SK-N-SH (cell line): ENCODE measurements around the gene RMND1. TPM values are rescaled to one million over a fixed set of nuclear protein-coding genes. Genes with fewer than 3 reads are reported as not detected.

ENCODE experiments used
- CTCF ChIA-PET: fragments of 300-600, 350-600 bp; formaldehyde crosslinking; extraction: SDS; loops from one replicate; lab custom pipeline; 2021; lab: Yijun Ruan, JAX
- POLR2A ChIA-PET: fragments of 350-600 bp; sonication (Branson Sonifier 250); formaldehyde crosslinking; extraction: SDS; loops from one replicate; lab custom pipeline; 2020; ENCODE audit warnings: antibody characterized with exemption, inconsistent platforms; lab: Yijun Ruan, JAX
- DNase-seq: peaks from one replicate; pipeline ENCODE4 v3.0.0; 2012
- H2AFZ ChIP-seq: fragments of 200-600 bp; sonication (generic); 2 replicates; pipeline ENCODE4 v1.8.1; 2016; ENCODE audit warnings: antibody characterized with exemption, mild to moderate bottlenecking, low read depth
- H3F3A ChIP-seq: fragments of 200-600 bp; sonication (generic); replicated peaks from 2 replicates; pipeline ENCODE3; 2016; ENCODE audit warnings: antibody characterized with exemption, mild to moderate bottlenecking; ENCODE audit not compliant: insufficient read depth
- H3K27ac ChIP-seq, 2 experiments: fragments of 200-500 bp in 1 of 2; fragments of 200-600 bp in 1 of 2; sonication (Bioruptor generic) in 1 of 2; sonication (generic), shearing (Covaris generic) in 1 of 2; 2 replicates each; pipeline versions ENCODE4 v1.5.1 to v1.6.1; 2014 to 2016; ENCODE audit warnings: low read depth in 2 of 2, inconsistent platforms in 1 of 2, low read length in 1 of 2, mild to moderate bottlenecking in 1 of 2, mixed read lengths in 1 of 2
- H3K27me3 ChIP-seq: fragments of 200-600 bp; sonication (generic), shearing (Covaris generic); 2 replicates; pipeline ENCODE4 v1.6.1; 2016; ENCODE audit warnings: mixed run types; ENCODE audit not compliant: insufficient read depth
- H3K36me3 ChIP-seq, 2 experiments: fragments of 200-500 bp in 1 of 2; fragments of 200-600 bp in 1 of 2; sonication (Bioruptor generic) in 1 of 2; sonication (generic) in 1 of 2; replicated peaks in 1 of 2; 2 replicates each; pipeline versions ENCODE3 to v1.5.1; 2014 to 2016; ENCODE audit warnings: low read length in 1 of 2, mild to moderate bottlenecking in 1 of 2; ENCODE audit not compliant: insufficient read depth in 2 of 2, control insufficient read depth in 1 of 2
- H3K4me1 ChIP-seq, 2 experiments: fragments of 200-500 bp in 1 of 2; fragments of 200-600 bp in 1 of 2; sonication (Bioruptor generic) in 1 of 2; sonication (generic), shearing (Covaris generic) in 1 of 2; 2 replicates each; pipeline versions ENCODE4 v1.5.1 to v1.6.1; 2014 to 2016; ENCODE audit warnings: low read depth in 1 of 2, low read length in 1 of 2, mixed run types in 1 of 2; ENCODE audit not compliant: insufficient read depth in 2 of 2, control insufficient read depth in 1 of 2
- H3K4me2 ChIP-seq: fragments of 200-600 bp; sonication (generic), shearing (Covaris generic); 2 replicates; pipeline ENCODE4 v1.6.1; 2017; ENCODE audit warnings: mixed run types
- H3K4me3 ChIP-seq, 2 experiments: fragments of 200-500 bp in 1 of 2; fragments of 200-600 bp in 1 of 2; sonication (Bioruptor generic) in 1 of 2; sonication (generic), shearing (Covaris generic) in 1 of 2; 2 replicates each; pipeline versions ENCODE4 v1.5.1 to v1.8.1; 2014 to 2016; ENCODE audit warnings: low read depth in 2 of 2, inconsistent platforms in 1 of 2, low read length in 1 of 2, mild to moderate bottlenecking in 1 of 2, mixed read lengths in 1 of 2, moderate library complexity in 1 of 2
- H3K79me2 ChIP-seq: fragments of 200-600 bp; sonication (generic); 2 replicates; pipeline ENCODE4 v1.8.1; 2017; ENCODE audit warnings: mild to moderate bottlenecking; ENCODE audit not compliant: insufficient read depth
- H3K9ac ChIP-seq: fragments of 200-600 bp; sonication (generic); 2 replicates; pipeline ENCODE4 v1.6.1; 2017; ENCODE audit warnings: mixed run types
- H3K9me2 ChIP-seq: fragments of 200-600 bp; sonication (generic); 2 replicates; pipeline ENCODE4 v1.6.1; 2017; ENCODE audit warnings: mixed run types
- H3K9me3 ChIP-seq: fragments of 200-600 bp; sonication (generic); 2 replicates; pipeline ENCODE4 v1.6.1; 2017; ENCODE audit warnings: mixed run types, mild to moderate bottlenecking, moderate library complexity
- H4K20me1 ChIP-seq: fragments of 200-600 bp; sonication (generic); 2 replicates; pipeline ENCODE4 v1.6.1; 2017; ENCODE audit warnings: mild to moderate bottlenecking, mixed run types; ENCODE audit not compliant: insufficient read depth
- CHD2 ChIP-seq: fragments of 150-350 bp; IDR thresholded peaks from 2 replicates; pipeline ENCODE4 v1.6.1; 2018; ENCODE audit warnings: low read length; ENCODE audit not compliant: partially characterized antibody
- EP300 ChIP-seq, 2 experiments: IDR thresholded peaks; 2 replicates each; pipeline versions ENCODE4 v1.4.0 to v1.6.1; 2012; ENCODE audit warnings: borderline replicate concordance in 1 of 2, low read depth in 1 of 2, low read length in 1 of 2
- FOXJ3 ChIP-seq: sonication (generic); formaldehyde crosslinking; IDR thresholded peaks from 2 replicates; pipeline ENCODE4 v1.5.1; 2020; ENCODE audit warnings: mild to moderate bottlenecking, missing genetic modification reagents
- FOXM1 ChIP-seq: IDR thresholded peaks from 2 replicates; pipeline ENCODE4 v1.4.0; 2012; ENCODE audit warnings: low read depth, mild to moderate bottlenecking
- IRF3 ChIP-seq: fragments of 150-350 bp; IDR thresholded peaks from 2 replicates; pipeline ENCODE4 v1.6.1; 2016; ENCODE audit warnings: mild to moderate bottlenecking, low read depth, low read length
- MAX ChIP-seq: IDR thresholded peaks from 2 replicates; pipeline ENCODE4 v1.4.0; 2012; ENCODE audit warnings: low read depth
- MEF2A ChIP-seq: IDR thresholded peaks from 2 replicates; pipeline ENCODE4 v1.4.0; 2012; ENCODE audit warnings: low read depth, borderline replicate concordance
- MXI1 ChIP-seq: IDR thresholded peaks from 2 replicates; pipeline ENCODE4 v1.6.1; 2012; ENCODE audit warnings: mild to moderate bottlenecking, low read depth, low read length, improper control_type of control experiment
- NRF1 ChIP-seq: IDR thresholded peaks from 2 replicates; pipeline ENCODE4 v1.6.1; 2012; ENCODE audit warnings: low read depth, mild to moderate bottlenecking, low read length
- PBX3 ChIP-seq: IDR thresholded peaks from 2 replicates; pipeline ENCODE4; 2012
- POLR2AphosphoS5 ChIP-seq: IDR thresholded peaks from 2 replicates; pipeline ENCODE4 v1.6.1; 2012; ENCODE audit warnings: low read depth, low read length
- RAD21 ChIP-seq: IDR thresholded peaks from 2 replicates; pipeline ENCODE4 v1.6.1; 2012; ENCODE audit warnings: mild to moderate bottlenecking, low read length
- RFX5 ChIP-seq: IDR thresholded peaks from 2 replicates; pipeline ENCODE4 v1.6.1; 2012; ENCODE audit warnings: mild to moderate bottlenecking, improper control_type of control experiment, low read length
- RXRA ChIP-seq: IDR thresholded peaks from 2 replicates; pipeline ENCODE4 v1.4.0; 2012; ENCODE audit warnings: low read depth, mild to moderate bottlenecking, borderline replicate concordance
- TAF1 ChIP-seq: IDR thresholded peaks from 2 replicates; pipeline ENCODE4 v1.6.1; 2012; ENCODE audit warnings: low read depth, mild to moderate bottlenecking, low read length, moderate library complexity, borderline replicate concordance
- USF1 ChIP-seq: IDR thresholded peaks from 2 replicates; pipeline ENCODE4 v1.4.0; 2012; ENCODE audit warnings: low read depth, borderline replicate concordance
- USF2 ChIP-seq: fragments of 150-350 bp; IDR thresholded peaks from 2 replicates; pipeline ENCODE4 v1.6.1; 2017; ENCODE audit warnings: antibody characterized with exemption, low read length, low read depth, borderline replicate concordance
- YY1 ChIP-seq: IDR thresholded peaks from 2 replicates; pipeline ENCODE4 v1.4.0; 2012; ENCODE audit warnings: low read depth, mild to moderate bottlenecking
- ZBTB33 ChIP-seq: IDR thresholded peaks from 2 replicates; pipeline ENCODE4 v1.4.0; 2012; ENCODE audit warnings: low read depth, borderline replicate concordance
- WGBS: methylation state at CpG from one replicate; pipeline ENCODE4 v1.1.6; 2017; ENCODE audit warnings: low lambda C conversion rate; 5-methylcytosine and 5-hydroxymethylcytosine counted together
- polyA plus RNA-seq, 3 experiments: library from polyadenylated mRNA; depleted of rRNA; stranded (reverse); fragments of >200 nt; gene quantifications; 2 replicates each; pipeline ENCODE4 v1.2.3, GENCODE V29; 2012

Gene RMND1
- polyA plus RNA-seq, 1 of the 3 experiments (the other 2 are of a cell fraction), result 14.8 TPM

- peaks cover 15 to 18% of the 10 kb centered on the region in 2 experiments; a peak in 3 of 4 replicates for H3K4me1 ChIP-seq
- WGBS, result 84% methylated on average over 5 of the region's 5 CpGs
- H3K27ac ChIP-seq, result no peak overlapping the region
- no peak overlapping the region for H3K4me3 ChIP-seq
- H3K79me2 ChIP-seq, result peaks cover 83% of the 10 kb centered on the region
- no peak for DNase-seq
- H3K9ac ChIP-seq, result no peak overlapping the region
- no peaks in the 10 kb centered on the region for H3K9me2 ChIP-seq
- no peaks in the 10 kb centered on the region for H3K9me3 ChIP-seq
- peaks cover 9% of the 10 kb centered on the region; the same call in 1 of the 2 replicates for H4K20me1 ChIP-seq
- H2AFZ ChIP-seq, result no peak overlapping the region
- TF ChIP-seq IRF3 (no peak), MXI1 (no peak), RAD21 (no peak), TAF1 (no peak), NRF1 (no peak)
- ChIA-PET CTCF (interaction anchor here (1.5 kb wide), 1 partner anchor 38 kb away, joined by 4 read pairs; no protein-coding TSS in a partner anchor), POLR2A (no interaction called here)
- H3K4me2 ChIP-seq, result no peak overlapping the region
- H3K36me3 ChIP-seq, result peaks cover 34 to 39% of the 10 kb centered on the region in 2 experiments
- no peaks in the 10 kb centered on the region for H3K27me3 ChIP-seq
- peaks cover 29% of the 10 kb centered on the region for H3F3A ChIP-seq
These were observed 8.5 kb downstream of the RMND1 start for GRCh38 chr6:151443454-151443853.

- Histone ChIP-seq H3K9ac (no peak overlapping the region), H3K79me2 (peaks cover 83% of the 10 kb centered on the region)
These were observed 9.6 kb downstream of the RMND1 start for GRCh38 chr6:151442371-151442770.

More at GRCh38 chr6:151442371-151442770, 9.6 kb downstream of the RMND1 start:
- Histone ChIP-seq H3F3A (peaks cover 24% of the 10 kb centered on the region), H3K27ac (no peak overlapping the region), H3K9me2 (no peaks in the 10 kb centered on the region), H4K20me1 (peaks cover 9% of the 10 kb centered on the region; the same call in 1 of the 2 replicates), H3K9me3 (no peaks in the 10 kb centered on the region), H3K4me1 (peaks cover 18 to 22% of the 10 kb centered on the region in 2 experiments; a peak in 3 of 4 replicates), H3K36me3 (peaks cover 37 to 42% of the 10 kb centered on the region in 2 experiments), H3K4me3 (no peak overlapping the region), H2AFZ (no peak overlapping the region), H3K27me3 (no peaks in the 10 kb centered on the region), H3K4me2 (no peak overlapping the region)
- no peak for DNase-seq
- TF ChIP-seq USF2 (no peak), RXRA (no peak), MAX (no peak), RFX5 (no peak), CHD2 (no peak), TAF1 (no peak), FOXJ3 (CRISPR knock-in tag) (no peak), ZBTB33 (no peak), MEF2A (no peak), IRF3 (no peak), EP300 (IDR thresholded peaks at IDR 0.05; ENCODE audit: borderline replicate concordance in 1 of 2, low read depth in 1 of 2, low read length in 1 of 2) (no peak), PBX3 (no peak), POLR2AphosphoS5 (no peak), YY1 (no peak), USF1 (no peak), FOXM1 (no peak), RAD21 (no peak)
- CTCF ChIA-PET, result interaction anchor here (0.6 to 1.5 kb wide), 4 partner anchors 11 to 314 kb away, joined by 3 to 5 read pairs (median 4); no protein-coding TSS in a partner anchor
- POLR2A ChIA-PET, result no interaction called here
- 84% methylated on average over 9 of the region's 9 CpGs for WGBS
